ENCODE data around the gene PLD1. TPM values are rescaled to one million over a fixed set of nuclear protein-coding genes. Genes with fewer than 3 reads are reported as not detected.
"Not testable (repeated sequence)": the region's sequence is repeated elsewhere in the genome, so short reads cannot be mapped to it uniquely, and the experiment has no call there.

The PLD1 gene
- total RNA-seq, 1 donor from 2014 or later: 15.9 TPM

- DNase-seq (ENCODE audit: low spot score): not testable (repeated sequence)
Measured at GRCh38 chr3:171746320-171747222, 63.7 kb downstream of the PLD1 start.

- DNase-seq (ENCODE audit: low spot score): no peak
Measured at GRCh38 chr3:171745577-171746319, 64.5 kb downstream of the PLD1 start.

- DNase-seq (ENCODE audit: low spot score): no peak
Measured at GRCh38 chr3:171744158-171744741, 66.0 kb downstream of the PLD1 start.

- DNase-seq (ENCODE audit: low spot score): no peak
Measured at GRCh38 chr3:171743327-171744157, 66.7 kb downstream of the PLD1 start.

GRCh38 chr3:171741377-171741776 is 68.9 kb downstream of the PLD1 start:
- no peak for DNase-seq (ENCODE audit: low spot score)

- DNase-seq (ENCODE audit: low spot score): no peak
Measured at GRCh38 chr3:171736556-171736955, 73.7 kb downstream of the PLD1 start.

GRCh38 chr3:171733561-171733960 is 76.7 kb downstream of the PLD1 start:
- DNase-seq (ENCODE audit: low spot score): no peak

- DNase-seq (ENCODE audit: low spot score): no peak
Measured at GRCh38 chr3:171732756-171733155, 77.5 kb downstream of the PLD1 start.

GRCh38 chr3:171731691-171732090 is 78.6 kb downstream of the PLD1 start:
- no peak for DNase-seq (ENCODE audit: low spot score)

GRCh38 chr3:171729452-171730334 is 80.6 kb downstream of the PLD1 start:
- DNase-seq (ENCODE audit: low spot score): no peak

- no peak for DNase-seq (ENCODE audit: low spot score)
Measured at GRCh38 chr3:171727288-171727687, 83.0 kb downstream of the PLD1 start.

- DNase-seq (ENCODE audit: low spot score): no peak
Measured at GRCh38 chr3:171718493-171719185, 91.6 kb downstream of the PLD1 start.

- no peak for DNase-seq (ENCODE audit: low spot score)
Measured at GRCh38 chr3:171715155-171715554, 95.1 kb downstream of the PLD1 start.

- no peak for DNase-seq (ENCODE audit: low spot score)
Measured at GRCh38 chr3:171712171-171712938, 97.9 kb downstream of the PLD1 start.

GRCh38 chr3:171711461-171712170 is 98.7 kb downstream of the PLD1 start:
- no peak for DNase-seq (ENCODE audit: low spot score)

GRCh38 chr3:171710359-171710758 is 99.9 kb downstream of the PLD1 start:
- DNase-seq (ENCODE audit: low spot score): no peak

GRCh38 chr3:171704814-171705213 is 105.5 kb downstream of the PLD1 start:
- no peak for DNase-seq (ENCODE audit: low spot score)

- no peak for DNase-seq (ENCODE audit: low spot score)
Measured at GRCh38 chr3:171704002-171704401, 106.3 kb downstream of the PLD1 start.
